ENCODE results near the gene NPIPB8. TPM values are rescaled to one million over a fixed set of nuclear protein-coding genes. Genes with fewer than 3 reads are reported as not detected.

The NPIPB8 gene
- total and polyA plus RNA-seq, 8 donors, result 0.16 to 6.0 (median 1.4) TPM

Other genes starting within 250 kb of the NPIPB8 start
- gene EIF3CL, start 234.2 kb upstream of the NPIPB8 start, total RNA-seq, result 10 to 100 TPM; 10.6 to 42.2 TPM
- gene EIF3CL, start 234.2 kb upstream of the NPIPB8 start, polyA plus RNA-seq (ENCODE audit: insufficient read length in 6 of 6), result 100 to 1,000 TPM in 2 of 6 donors, 10 to 100 TPM in 4; 48.6 to 107 (median 66.4) TPM
- not detected for gene NPIPB7, start 165.7 kb upstream of the NPIPB8 start, total RNA-seq
- gene NPIPB7, start 165.7 kb upstream of the NPIPB8 start, polyA plus RNA-seq (ENCODE audit: insufficient read length in 6 of 6), result under 1 TPM in 3 of 6 donors, not detected in 3; 0.18 to 0.41 (median 0.33) TPM
- 10 to 100 TPM; 57.5 to 72.8 TPM for gene CLN3, start 146.0 kb upstream of the NPIPB8 start, total RNA-seq
- gene CLN3, start 146.0 kb upstream of the NPIPB8 start, polyA plus RNA-seq (ENCODE audit: insufficient read length in 6 of 6), result 10 to 100 TPM; 22.1 to 29.0 (median 24.8) TPM
- 10 to 100 TPM in 1 of 2 donors, 1 to 10 TPM in 1; 6.2 to 22.9 TPM for gene APOBR, start 143.4 kb upstream of the NPIPB8 start, total RNA-seq
- gene APOBR, start 143.4 kb upstream of the NPIPB8 start, polyA plus RNA-seq (ENCODE audit: insufficient read length in 6 of 6), result 1 to 10 TPM; 1.0 to 1.7 (median 1.4) TPM
- gene IL27, start 131.2 kb upstream of the NPIPB8 start, total RNA-seq, result under 1 TPM in 1 of 2 donors, not detected in 1; 0.94 TPM
- under 1 TPM in 1 of 6 donors, not detected in 5; 0.38 TPM for gene IL27, start 131.2 kb upstream of the NPIPB8 start, polyA plus RNA-seq (ENCODE audit: insufficient read length in 6 of 6)
- 100 to 1,000 TPM; 141 to 142 TPM for gene NUPR1, start 99.1 kb upstream of the NPIPB8 start, total RNA-seq
- 10 to 100 TPM; 31.3 to 45.8 (median 35.4) TPM for gene NUPR1, start 99.1 kb upstream of the NPIPB8 start, polyA plus RNA-seq (ENCODE audit: insufficient read length in 6 of 6)
- 10 to 100 TPM; 16.6 to 27.4 TPM for gene SGF29, start 84.1 kb upstream of the NPIPB8 start, total RNA-seq
- gene SGF29, start 84.1 kb upstream of the NPIPB8 start, polyA plus RNA-seq (ENCODE audit: insufficient read length in 6 of 6), result 10 to 100 TPM; 12.1 to 29.8 (median 21.8) TPM
- gene SULT1A2, start 41.0 kb upstream of the NPIPB8 start, total RNA-seq, result 10 to 100 TPM in 1 of 2 donors, 1 to 10 TPM in 1; 5.2 to 16.6 TPM
- gene SULT1A2, start 41.0 kb upstream of the NPIPB8 start, polyA plus RNA-seq (ENCODE audit: insufficient read length in 6 of 6), result 1 to 10 TPM; 2.9 to 3.9 (median 3.7) TPM
- gene SULT1A1, start 28.0 kb upstream of the NPIPB8 start, total RNA-seq, result 10 to 100 TPM; 38.6 to 68.6 TPM
- 10 to 100 TPM; 21.8 to 45.3 (median 34.4) TPM for gene SULT1A1, start 28.0 kb upstream of the NPIPB8 start, polyA plus RNA-seq (ENCODE audit: insufficient read length in 6 of 6)
- gene EIF3C, start 73.4 kb downstream of the NPIPB8 start, total RNA-seq, result 100 to 1,000 TPM; 354 to 395 TPM
- gene EIF3C, start 73.4 kb downstream of the NPIPB8 start, polyA plus RNA-seq (ENCODE audit: insufficient read length in 6 of 6), result 100 to 1,000 TPM; 273 to 478 (median 321) TPM
- 1 to 10 TPM; 1.2 to 1.5 TPM for gene NPIPB9, start 113.7 kb downstream of the NPIPB8 start, total RNA-seq
- 1 to 10 TPM in 5 of 6 donors, under 1 TPM in 1; 0.47 to 4.5 (median 2.7) TPM for gene NPIPB9, start 113.7 kb downstream of the NPIPB8 start, polyA plus RNA-seq (ENCODE audit: insufficient read length in 6 of 6)
- gene ATXN2L, start 184.9 kb downstream of the NPIPB8 start, total RNA-seq, result 100 to 1,000 TPM; 114 to 153 TPM
- 100 to 1,000 TPM in 2 of 6 donors, 10 to 100 TPM in 4; 87.2 to 144 (median 98.4) TPM for gene ATXN2L, start 184.9 kb downstream of the NPIPB8 start, polyA plus RNA-seq (ENCODE audit: insufficient read length in 6 of 6)
- 100 to 1,000 TPM; 146 to 176 TPM for gene TUFM, start 208.3 kb downstream of the NPIPB8 start, total RNA-seq
- 100 to 1,000 TPM; 156 to 205 (median 170) TPM for gene TUFM, start 208.3 kb downstream of the NPIPB8 start, polyA plus RNA-seq (ENCODE audit: insufficient read length in 6 of 6)
- 10 to 100 TPM; 36.9 to 42.4 TPM for gene SH2B1, start 225.8 kb downstream of the NPIPB8 start, total RNA-seq
- 10 to 100 TPM; 50.0 to 63.1 (median 55.5) TPM for gene SH2B1, start 225.8 kb downstream of the NPIPB8 start, polyA plus RNA-seq (ENCODE audit: insufficient read length in 6 of 6)
- under 1 TPM; 0.38 to 0.68 TPM for gene ATP2A1, start 240.4 kb downstream of the NPIPB8 start, total RNA-seq
- gene ATP2A1, start 240.4 kb downstream of the NPIPB8 start, polyA plus RNA-seq (ENCODE audit: insufficient read length in 6 of 6), result 1 to 10 TPM; 1.8 to 3.1 (median 2.9) TPM

Measured in left lung (tissue), 8 donors.